SK-N-SH (cell line): ENCODE results near the gene KSR2. TPM values are rescaled to one million over a fixed set of nuclear protein-coding genes. Genes with fewer than 3 reads are reported as not detected.

Source experiments
- CTCF ChIA-PET: fragments of 300-600, 350-600 bp; formaldehyde crosslinking; extraction: SDS; loops from one replicate; lab custom pipeline; 2021; lab: Yijun Ruan, JAX
- POLR2A ChIA-PET: fragments of 350-600 bp; sonication (Branson Sonifier 250); formaldehyde crosslinking; extraction: SDS; loops from one replicate; lab custom pipeline; 2020; ENCODE audit warnings: antibody characterized with exemption, inconsistent platforms; lab: Yijun Ruan, JAX
- DNase-seq: peaks from one replicate; pipeline ENCODE4 v3.0.0; 2012
- H2AFZ ChIP-seq: fragments of 200-600 bp; sonication (generic); 2 replicates; pipeline ENCODE4 v1.8.1; 2016; ENCODE audit warnings: antibody characterized with exemption, mild to moderate bottlenecking, low read depth
- H3F3A ChIP-seq: fragments of 200-600 bp; sonication (generic); replicated peaks from 2 replicates; pipeline ENCODE3; 2016; ENCODE audit warnings: antibody characterized with exemption, mild to moderate bottlenecking; ENCODE audit not compliant: insufficient read depth
- H3K27ac ChIP-seq, 2 experiments: fragments of 200-500 bp in 1 of 2; fragments of 200-600 bp in 1 of 2; sonication (Bioruptor generic) in 1 of 2; sonication (generic), shearing (Covaris generic) in 1 of 2; 2 replicates each; pipeline versions ENCODE4 v1.5.1 to v1.6.1; 2014 to 2016; ENCODE audit warnings: low read depth in 2 of 2, inconsistent platforms in 1 of 2, low read length in 1 of 2, mild to moderate bottlenecking in 1 of 2, mixed read lengths in 1 of 2
- H3K27me3 ChIP-seq: fragments of 200-600 bp; sonication (generic), shearing (Covaris generic); 2 replicates; pipeline ENCODE4 v1.6.1; 2016; ENCODE audit warnings: mixed run types; ENCODE audit not compliant: insufficient read depth
- H3K36me3 ChIP-seq, 2 experiments: fragments of 200-500 bp in 1 of 2; fragments of 200-600 bp in 1 of 2; sonication (Bioruptor generic) in 1 of 2; sonication (generic) in 1 of 2; replicated peaks in 1 of 2; 2 replicates each; pipeline versions ENCODE3 to v1.5.1; 2014 to 2016; ENCODE audit warnings: low read length in 1 of 2, mild to moderate bottlenecking in 1 of 2; ENCODE audit not compliant: insufficient read depth in 2 of 2, control insufficient read depth in 1 of 2
- H3K4me1 ChIP-seq, 2 experiments: fragments of 200-500 bp in 1 of 2; fragments of 200-600 bp in 1 of 2; sonication (Bioruptor generic) in 1 of 2; sonication (generic), shearing (Covaris generic) in 1 of 2; 2 replicates each; pipeline versions ENCODE4 v1.5.1 to v1.6.1; 2014 to 2016; ENCODE audit warnings: low read depth in 1 of 2, low read length in 1 of 2, mixed run types in 1 of 2; ENCODE audit not compliant: insufficient read depth in 2 of 2, control insufficient read depth in 1 of 2
- H3K4me2 ChIP-seq: fragments of 200-600 bp; sonication (generic), shearing (Covaris generic); 2 replicates; pipeline ENCODE4 v1.6.1; 2017; ENCODE audit warnings: mixed run types
- H3K4me3 ChIP-seq, 2 experiments: fragments of 200-500 bp in 1 of 2; fragments of 200-600 bp in 1 of 2; sonication (Bioruptor generic) in 1 of 2; sonication (generic), shearing (Covaris generic) in 1 of 2; 2 replicates each; pipeline versions ENCODE4 v1.5.1 to v1.8.1; 2014 to 2016; ENCODE audit warnings: low read depth in 2 of 2, inconsistent platforms in 1 of 2, low read length in 1 of 2, mild to moderate bottlenecking in 1 of 2, mixed read lengths in 1 of 2, moderate library complexity in 1 of 2
- H3K79me2 ChIP-seq: fragments of 200-600 bp; sonication (generic); 2 replicates; pipeline ENCODE4 v1.8.1; 2017; ENCODE audit warnings: mild to moderate bottlenecking; ENCODE audit not compliant: insufficient read depth
- H3K9ac ChIP-seq: fragments of 200-600 bp; sonication (generic); 2 replicates; pipeline ENCODE4 v1.6.1; 2017; ENCODE audit warnings: mixed run types
- H3K9me2 ChIP-seq: fragments of 200-600 bp; sonication (generic); 2 replicates; pipeline ENCODE4 v1.6.1; 2017; ENCODE audit warnings: mixed run types
- H3K9me3 ChIP-seq: fragments of 200-600 bp; sonication (generic); 2 replicates; pipeline ENCODE4 v1.6.1; 2017; ENCODE audit warnings: mixed run types, mild to moderate bottlenecking, moderate library complexity
- H4K20me1 ChIP-seq: fragments of 200-600 bp; sonication (generic); 2 replicates; pipeline ENCODE4 v1.6.1; 2017; ENCODE audit warnings: mild to moderate bottlenecking, mixed run types; ENCODE audit not compliant: insufficient read depth
- CTCF ChIP-seq: fragments of 200-600 bp; sonication (generic); IDR thresholded peaks from 2 replicates; pipeline ENCODE4 v1.6.1; 2017; ENCODE audit warnings: antibody characterized with exemption, mild to moderate bottlenecking, moderate library complexity
- ELF1 ChIP-seq: IDR thresholded peaks from 2 replicates; pipeline ENCODE4 v1.4.0; 2012
- FOSL2 ChIP-seq: IDR thresholded peaks from 2 replicates; pipeline ENCODE4 v1.4.0; 2012; ENCODE audit warnings: low read depth, mild to moderate bottlenecking, moderate library complexity, borderline replicate concordance
- IRF3 ChIP-seq: fragments of 150-350 bp; IDR thresholded peaks from 2 replicates; pipeline ENCODE4 v1.6.1; 2016; ENCODE audit warnings: mild to moderate bottlenecking, low read depth, low read length
- MEF2A ChIP-seq: IDR thresholded peaks from 2 replicates; pipeline ENCODE4 v1.4.0; 2012; ENCODE audit warnings: low read depth, borderline replicate concordance
- POLR2AphosphoS5 ChIP-seq: IDR thresholded peaks from 2 replicates; pipeline ENCODE4 v1.6.1; 2012; ENCODE audit warnings: low read depth, low read length
- REST ChIP-seq: IDR thresholded peaks from 2 replicates; pipeline ENCODE4 v1.6.1; 2012; ENCODE audit warnings: mild to moderate bottlenecking, low read depth, low read length, moderate library complexity
- RXRA ChIP-seq: IDR thresholded peaks from 2 replicates; pipeline ENCODE4 v1.4.0; 2012; ENCODE audit warnings: low read depth, mild to moderate bottlenecking, borderline replicate concordance
- SMC3 ChIP-seq: IDR thresholded peaks from 2 replicates; pipeline ENCODE4 v1.6.1; 2012; ENCODE audit warnings: low read depth, low read length, improper control_type of control experiment
- TEAD4 ChIP-seq: IDR thresholded peaks from 2 replicates; pipeline ENCODE4 v1.4.0; 2012; ENCODE audit warnings: mild to moderate bottlenecking, borderline replicate concordance; ENCODE audit not compliant: insufficient read depth
- USF2 ChIP-seq: fragments of 150-350 bp; IDR thresholded peaks from 2 replicates; pipeline ENCODE4 v1.6.1; 2017; ENCODE audit warnings: antibody characterized with exemption, low read length, low read depth, borderline replicate concordance
- WGBS: methylation state at CpG from one replicate; pipeline ENCODE4 v1.1.6; 2017; ENCODE audit warnings: low lambda C conversion rate; 5-methylcytosine and 5-hydroxymethylcytosine counted together
- polyA plus RNA-seq, 3 experiments: library from polyadenylated mRNA; depleted of rRNA; stranded (reverse); fragments of >200 nt; gene quantifications; 2 replicates each; pipeline ENCODE4 v1.2.3, GENCODE V29; 2012

KSR2 gene
- polyA plus RNA-seq, 1 of the 3 experiments (the other 2 are of a cell fraction): 0.12 TPM

- no peak overlapping the region for H3K4me3 ChIP-seq
- no peaks in the 10 kb centered on the region for H3K9me3 ChIP-seq
- no peaks in the 10 kb centered on the region for H3F3A ChIP-seq
- H3K36me3 ChIP-seq: no peaks in the 10 kb centered on the region
- H3K79me2 ChIP-seq: no peaks in the 10 kb centered on the region
- TF ChIP-seq ELF1 (no peak), TEAD4 (no peak), FOSL2 (no peak), SMC3 (no peak), RXRA (no peak), MEF2A (no peak), POLR2AphosphoS5 (no peak), REST (no peak), CTCF (no peak), IRF3 (no peak), USF2 (no peak)
- H3K27ac ChIP-seq: no peak overlapping the region
- H3K9ac ChIP-seq: no peak overlapping the region
- no peaks in the 10 kb centered on the region for H4K20me1 ChIP-seq
- DNase-seq: no peak
- no peaks in the 10 kb centered on the region for H3K4me1 ChIP-seq
- H2AFZ ChIP-seq: no peak overlapping the region
- no peaks in the 10 kb centered on the region for H3K27me3 ChIP-seq
- ChIA-PET POLR2A (no interaction called here), CTCF (no interaction called here)
- 54% methylated on average over 4 of the region's 4 CpGs for WGBS
- H3K9me2 ChIP-seq: no peaks in the 10 kb centered on the region
- no peak overlapping the region for H3K4me2 ChIP-seq
These were observed 226.1 kb downstream of the KSR2 start for GRCh38 chr12:117742721-117743120.
